GM12864 (cell line): ENCODE results near the gene BICRA.

Experiments used
- DNase-seq: peaks from one replicate; pipeline ENCODE4 v3.0.0-alpha.2; 2011; ENCODE audit warnings: low read depth
- H3K4me3 ChIP-seq: 2 replicates; pipeline ENCODE4 v1.5.1; 2011; ENCODE audit warnings: mild to moderate bottlenecking, low read depth, low read length, control low read depth
- TF ChIP-seq, protein P1 (sequence below): IDR thresholded peaks from 2 replicates; pipeline ENCODE4 v1.5.1; 2011; ENCODE audit warnings: low read depth, mild to moderate bottlenecking, moderate library complexity, low read length, control low read depth, inconsistent platforms; ENCODE audit errors: missing control alignments

Gene BICRA

DNA sequence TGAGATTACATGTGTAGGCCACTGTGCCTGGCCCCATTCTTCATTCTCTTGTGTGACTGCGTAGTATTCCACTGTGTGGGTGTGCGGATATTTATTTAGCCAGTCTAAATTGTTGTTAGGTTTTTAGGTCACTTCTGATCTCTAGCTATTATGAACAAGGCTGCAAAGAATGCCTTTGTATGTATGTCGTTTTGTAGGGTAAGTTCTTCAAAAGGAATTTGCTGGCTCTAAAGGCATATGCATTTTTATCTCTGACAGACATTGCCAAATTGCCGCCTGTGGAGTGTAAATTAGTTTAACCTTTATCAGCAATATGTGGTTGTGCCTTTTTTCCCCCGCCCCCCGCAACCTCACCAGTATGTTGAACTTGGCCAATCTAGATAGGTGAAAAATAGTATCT lies 74.0 kb downstream of the BICRA start:
- TF ChIP-seq, protein P1, sequence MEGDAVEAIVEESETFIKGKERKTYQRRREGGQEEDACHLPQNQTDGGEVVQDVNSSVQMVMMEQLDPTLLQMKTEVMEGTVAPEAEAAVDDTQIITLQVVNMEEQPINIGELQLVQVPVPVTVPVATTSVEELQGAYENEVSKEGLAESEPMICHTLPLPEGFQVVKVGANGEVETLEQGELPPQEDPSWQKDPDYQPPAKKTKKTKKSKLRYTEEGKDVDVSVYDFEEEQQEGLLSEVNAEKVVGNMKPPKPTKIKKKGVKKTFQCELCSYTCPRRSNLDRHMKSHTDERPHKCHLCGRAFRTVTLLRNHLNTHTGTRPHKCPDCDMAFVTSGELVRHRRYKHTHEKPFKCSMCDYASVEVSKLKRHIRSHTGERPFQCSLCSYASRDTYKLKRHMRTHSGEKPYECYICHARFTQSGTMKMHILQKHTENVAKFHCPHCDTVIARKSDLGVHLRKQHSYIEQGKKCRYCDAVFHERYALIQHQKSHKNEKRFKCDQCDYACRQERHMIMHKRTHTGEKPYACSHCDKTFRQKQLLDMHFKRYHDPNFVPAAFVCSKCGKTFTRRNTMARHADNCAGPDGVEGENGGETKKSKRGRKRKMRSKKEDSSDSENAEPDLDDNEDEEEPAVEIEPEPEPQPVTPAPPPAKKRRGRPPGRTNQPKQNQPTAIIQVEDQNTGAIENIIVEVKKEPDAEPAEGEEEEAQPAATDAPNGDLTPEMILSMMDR: no peak
- H3K4me3 ChIP-seq: no peak overlapping the region
- DNase-seq: no peak

DNA sequence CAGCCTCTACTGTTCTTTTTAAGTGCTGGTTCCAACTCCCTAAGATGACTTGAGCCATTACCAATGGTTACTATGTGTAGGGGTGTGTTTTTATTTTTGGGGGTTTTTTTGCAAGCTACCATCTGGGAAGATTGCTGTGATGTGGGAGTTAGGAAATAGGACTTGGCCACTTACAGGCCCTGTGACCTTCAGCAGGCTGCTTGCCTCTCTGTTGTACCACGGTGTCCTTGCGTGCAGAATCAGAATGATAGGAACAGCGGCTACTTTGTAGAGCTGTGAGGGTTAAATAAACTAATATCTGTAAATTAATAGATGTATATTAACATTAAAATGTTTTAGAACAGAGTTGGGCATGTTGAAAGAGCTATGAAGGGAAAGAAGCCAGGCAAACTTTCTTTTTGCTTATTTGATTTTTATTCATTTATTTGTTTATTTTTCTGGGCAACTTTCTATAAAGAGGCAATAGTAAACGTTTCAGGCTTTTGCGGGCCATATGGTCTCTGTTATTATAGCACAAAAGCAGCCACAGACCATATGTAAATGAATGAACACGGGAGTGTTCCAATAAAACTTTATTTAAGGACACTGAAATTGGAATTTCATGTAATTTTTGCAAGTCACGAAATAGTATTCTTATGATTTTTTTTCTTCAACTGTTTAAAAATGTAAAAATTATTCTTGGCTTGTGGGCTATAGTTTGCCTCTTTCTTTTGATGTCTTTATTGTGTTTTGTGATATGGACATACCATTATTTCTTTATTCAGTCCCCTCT lies 77.9 kb downstream of the BICRA start:
- TF ChIP-seq, protein P1: no peak
- no peak for DNase-seq
- no peak overlapping the region for H3K4me3 ChIP-seq

DNA sequence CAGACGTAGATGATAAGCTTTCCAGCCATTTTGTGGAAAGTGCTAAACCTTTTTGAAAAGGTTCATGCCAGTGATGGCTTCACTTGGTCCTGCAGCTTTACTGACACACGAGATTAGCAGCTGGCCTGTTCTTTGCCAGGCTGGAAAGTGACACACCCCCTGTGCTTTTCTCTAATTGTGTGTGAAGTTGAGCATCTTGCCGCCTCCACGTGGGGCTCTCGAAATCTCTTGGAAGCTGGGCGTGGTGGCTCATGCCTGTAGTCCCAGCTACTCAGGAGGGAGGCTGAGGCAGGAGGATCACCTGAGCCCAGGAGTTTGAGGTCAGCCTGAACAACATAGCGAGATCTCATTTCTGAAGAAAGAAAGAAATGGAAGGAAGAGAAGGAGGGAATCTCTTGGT lies 79.0 kb downstream of the BICRA start:
- DNase-seq: no peak
- TF ChIP-seq, protein P1: no peak
- no peak overlapping the region for H3K4me3 ChIP-seq

DNA sequence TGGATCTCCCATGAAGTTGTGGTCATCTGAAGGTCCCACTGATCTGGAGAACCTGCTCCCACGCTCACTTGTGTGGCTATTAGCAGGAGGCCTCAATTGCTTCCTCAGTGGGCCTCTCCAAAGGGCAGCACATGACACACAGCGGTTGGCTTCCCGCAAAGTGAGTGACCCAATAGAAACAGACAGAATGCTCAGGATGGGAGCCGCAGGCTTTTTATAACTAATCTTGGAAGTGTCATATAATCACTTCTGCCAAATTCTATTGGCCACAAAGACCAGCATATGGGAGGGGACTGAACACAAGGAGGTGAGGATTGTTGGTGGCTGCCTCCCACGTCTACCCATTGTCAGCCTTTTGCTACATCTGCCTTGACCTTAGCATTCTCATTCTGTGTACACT lies 82.2 kb downstream of the BICRA start:
- H3K4me3 ChIP-seq: no peak overlapping the region
- TF ChIP-seq, protein P1: no peak
- DNase-seq: no peak

DNA sequence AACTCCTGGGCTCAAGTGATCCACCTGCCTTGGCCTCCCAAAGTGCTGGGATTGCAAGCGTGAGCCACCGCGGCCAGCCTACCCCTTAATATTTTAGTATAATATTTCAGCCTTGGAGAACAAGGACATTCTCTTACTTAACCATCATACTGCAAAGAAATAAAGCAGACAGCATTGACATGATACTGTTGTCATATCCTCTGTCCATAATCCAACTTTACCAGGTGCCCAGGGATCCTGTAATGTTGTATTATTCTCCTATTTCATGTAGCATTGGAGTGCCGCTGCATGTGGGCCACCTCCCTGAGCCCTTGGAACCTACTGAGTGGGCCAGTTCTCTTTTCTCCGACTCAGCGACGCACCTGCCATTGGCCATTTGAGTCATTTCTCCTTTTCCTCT lies 82.8 kb downstream of the BICRA start:
- TF ChIP-seq, protein P1: no peak
- DNase-seq: no peak
- no peak overlapping the region for H3K4me3 ChIP-seq

DNA sequence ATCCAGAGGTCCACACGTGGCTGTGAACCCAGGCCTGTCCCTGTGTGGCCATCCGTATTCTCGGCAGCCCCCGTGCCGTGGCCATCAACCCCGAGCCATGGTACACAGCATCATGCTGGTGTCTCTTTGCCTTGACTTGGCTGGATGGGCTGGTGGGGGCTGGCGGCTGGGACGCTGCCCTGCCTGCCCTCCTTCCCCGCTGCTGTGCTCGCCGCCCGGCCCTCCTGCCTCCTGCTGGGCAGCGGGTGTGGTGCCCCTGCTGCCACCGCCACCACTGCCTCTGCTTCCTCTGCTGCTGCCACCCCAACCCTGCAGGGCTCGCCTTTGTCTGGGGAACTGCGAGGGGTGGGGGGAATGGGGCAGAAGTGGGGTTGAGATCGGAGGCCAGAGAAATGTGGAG lies 84.6 kb downstream of the BICRA start:
- TF ChIP-seq, protein P1: no peak
- no peak overlapping the region for H3K4me3 ChIP-seq
- DNase-seq: no peak

DNA sequence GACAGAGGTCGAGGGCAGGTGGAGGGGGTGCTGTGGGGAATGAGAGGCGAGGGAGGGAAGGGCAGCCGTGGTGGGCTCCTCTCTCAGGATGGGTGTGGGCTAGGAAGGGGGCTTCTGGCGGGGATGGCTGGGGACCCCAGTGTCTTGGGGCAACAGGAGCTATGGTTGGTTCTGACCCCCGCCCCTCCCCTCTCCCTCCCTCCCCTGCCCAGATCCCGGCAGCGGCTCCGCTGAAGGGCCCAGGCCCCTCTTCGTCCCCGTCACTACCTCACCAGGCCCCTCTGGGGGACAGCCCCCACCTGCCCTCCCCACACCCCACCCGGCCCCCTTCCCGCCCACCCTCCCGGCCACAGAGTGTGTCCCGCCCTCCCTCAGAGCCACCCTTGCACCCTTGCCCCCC lies 85.0 kb downstream of the BICRA start:
- H3K4me3 ChIP-seq: no peak overlapping the region
- no peak for DNase-seq
- TF ChIP-seq, protein P1: no peak
